Dermis blood vessel endothelial cell (primary cell): Measurements from ENCODE around the gene PPP1R37. TPM values are rescaled to one million over a fixed set of nuclear protein-coding genes. Genes with fewer than 3 reads are reported as not detected.

ENCODE experiments used
- DNase-seq: peaks from one replicate; pipeline ENCODE4 v3.0.0; 2010
- total RNA-seq: library from RNA; depleted of rRNA; stranded (reverse); fragments of >200 nt; gene quantifications from 2 replicates; pipeline ENCODE4 v1.2.3, GENCODE V29; 2014

The PPP1R37 gene
- total RNA-seq, 1 donor from 2014 or later = 39.7 TPM

DNA sequence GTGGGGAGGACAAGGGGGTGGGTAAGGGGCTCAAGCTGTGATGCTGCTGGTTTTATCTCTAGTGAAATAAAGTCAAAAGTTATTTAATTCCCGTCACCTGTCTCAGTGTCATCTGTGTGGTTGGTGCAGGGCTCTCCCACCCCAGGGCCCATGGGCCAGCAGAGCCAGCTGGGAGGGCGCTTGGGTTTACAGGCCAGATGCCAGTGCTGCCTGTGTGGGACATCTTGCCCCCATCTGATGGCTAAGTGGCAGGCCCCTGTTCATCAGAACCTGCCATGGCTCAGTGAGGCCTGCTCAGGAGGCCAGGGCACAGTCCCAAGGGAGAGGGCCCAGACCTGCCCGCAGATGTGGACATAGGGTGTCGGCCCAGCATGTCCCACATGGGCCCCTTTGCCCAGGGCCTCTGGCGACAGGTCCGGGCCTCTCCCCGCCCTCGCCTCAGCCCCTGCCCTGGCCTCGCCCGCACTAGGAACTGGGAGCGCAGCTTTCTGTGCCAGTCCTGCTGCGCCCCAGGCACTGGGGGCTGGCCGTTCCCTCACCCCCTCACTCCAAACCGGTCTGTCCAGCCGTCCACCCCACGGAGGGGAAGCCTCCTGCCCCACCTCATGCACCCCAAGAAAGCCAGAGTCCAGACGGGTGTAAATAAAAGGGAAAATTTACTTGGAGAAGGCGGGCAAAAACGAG is 22.0 kb upstream of the PPP1R37 start:
- DNase-seq = no peak

DNA sequence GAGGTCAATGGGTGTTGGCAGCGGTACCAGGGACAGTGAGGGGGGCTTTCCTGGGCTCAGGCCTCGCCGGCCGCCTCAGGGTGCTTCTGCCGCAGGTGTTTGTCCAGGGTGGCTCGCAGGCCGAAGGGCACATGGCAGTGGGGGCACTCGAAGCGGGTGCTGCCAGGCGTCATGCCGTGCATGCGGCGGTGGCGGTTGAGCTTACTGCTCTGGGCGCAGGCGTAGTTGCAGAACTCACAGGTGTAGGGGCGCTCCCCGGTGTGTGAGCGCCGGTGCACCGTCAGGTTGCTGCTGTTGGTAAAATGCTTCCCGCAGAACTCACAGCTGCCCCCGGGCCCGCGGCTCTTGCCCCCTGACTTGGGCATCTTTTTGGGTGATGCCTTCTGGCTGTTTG is 21.4 kb upstream of the PPP1R37 start:
- DNase-seq = no peak

DNA sequence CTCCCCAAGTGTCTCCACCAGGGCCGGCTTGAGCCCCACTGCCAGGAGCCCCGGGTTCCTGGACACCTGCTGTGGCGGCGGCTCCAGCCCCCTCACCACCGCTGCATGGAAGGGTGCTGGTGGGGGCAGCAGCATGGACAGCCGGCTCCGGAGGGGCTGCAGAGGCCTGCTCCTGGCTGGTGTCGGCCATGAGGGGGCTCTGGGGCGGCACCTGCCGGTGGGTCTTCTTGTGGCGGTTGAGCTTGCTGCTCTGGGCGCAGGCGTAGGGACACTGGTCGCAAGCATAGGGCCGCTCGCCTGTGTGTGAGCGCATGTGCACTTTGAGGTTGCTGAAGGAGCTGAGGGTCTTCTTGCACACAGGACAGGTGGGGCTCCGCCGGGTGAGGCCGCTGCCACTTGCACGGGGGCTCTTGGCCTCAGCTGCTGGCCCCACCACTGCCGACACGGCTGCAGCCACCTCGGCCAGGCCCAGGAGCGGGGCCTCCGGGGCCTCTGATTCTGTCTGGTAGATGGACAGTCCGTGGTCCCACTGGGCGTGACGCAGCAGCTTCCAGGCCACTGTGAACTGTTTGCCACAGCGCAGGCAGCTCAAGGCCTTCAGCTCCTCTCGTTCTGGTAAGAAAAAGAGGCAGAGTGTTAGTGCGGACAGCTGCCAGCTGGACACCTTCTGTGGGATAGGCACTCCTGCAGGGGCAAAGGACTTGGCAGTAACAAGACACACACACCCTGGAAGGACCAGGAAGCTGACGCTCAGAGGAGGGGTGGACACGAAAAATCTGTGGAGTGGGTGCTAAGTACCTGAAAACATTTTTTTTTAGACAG is 20.8 kb upstream of the PPP1R37 start:
- no peak for DNase-seq

- DNase-seq = no peak
Observed at GRCh38 chr19:45074744-45075300, 18.2 kb upstream of the PPP1R37 start.

DNA sequence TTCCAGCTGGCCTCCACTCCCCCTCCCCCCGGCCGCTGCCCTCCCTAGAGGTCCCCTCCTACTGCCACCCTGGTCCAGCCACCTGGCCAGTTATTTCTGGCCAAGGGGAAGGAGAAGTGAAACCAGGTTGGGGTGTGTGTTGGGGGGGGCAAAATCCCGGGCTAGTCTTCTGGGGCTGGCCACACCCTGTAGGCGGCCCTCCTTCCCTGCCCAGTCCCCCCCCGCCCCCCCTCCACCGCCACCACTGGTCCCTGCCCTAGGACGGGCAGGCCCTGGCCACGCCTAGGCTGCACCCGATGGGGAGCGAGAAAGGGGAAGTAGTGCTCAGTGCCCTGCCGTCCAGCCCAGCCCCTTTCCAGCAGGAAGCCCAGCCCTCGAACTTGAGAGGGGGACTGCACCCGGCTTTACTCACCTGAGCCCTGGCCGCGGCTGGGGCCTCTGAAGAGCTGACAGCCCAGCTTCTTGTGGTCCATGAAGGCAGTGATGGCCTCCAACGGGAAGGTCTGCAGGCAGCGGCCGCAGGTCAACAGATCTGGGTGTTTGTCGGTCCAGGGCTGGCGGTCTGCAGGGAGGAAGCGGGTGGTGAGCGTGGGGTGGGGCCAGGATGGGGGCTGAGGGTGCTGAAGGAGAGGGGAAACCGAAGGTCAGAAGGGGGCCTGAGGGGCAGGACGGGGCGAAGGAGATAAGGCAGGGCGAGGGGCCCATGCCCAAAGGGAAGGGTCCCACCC is 17.5 kb upstream of the PPP1R37 start:
- peak; percentile 38 for DNase-seq

GRCh38 chr19:45076029-45076850 is 16.7 kb upstream of the PPP1R37 start, which contains the start of gene ZNF296:
TSS of gene ZNF296 (minus strand) at chr19:45076478. CDS start at chr19:45076373, 105 bp downstream.
- peak; percentile 52 for DNase-seq

GRCh38 chr19:45076851-45077730 is 15.9 kb upstream of the PPP1R37 start:
- no peak for DNase-seq

GRCh38 chr19:45078390-45079062 is 14.5 kb upstream of the PPP1R37 start:
- no peak for DNase-seq

- peak; percentile 86 for DNase-seq
Observed at GRCh38 chr19:45079063-45079910, 13.7 kb upstream of the PPP1R37 start, which contains the start of gene GEMIN7. TSS of gene GEMIN7 (plus strand) at chr19:45079260. CDS start at chr19:45090115, 10,855 bp downstream.

GRCh38 chr19:45079911-45080370 is 13.0 kb upstream of the PPP1R37 start:
- DNase-seq = no peak

DNA sequence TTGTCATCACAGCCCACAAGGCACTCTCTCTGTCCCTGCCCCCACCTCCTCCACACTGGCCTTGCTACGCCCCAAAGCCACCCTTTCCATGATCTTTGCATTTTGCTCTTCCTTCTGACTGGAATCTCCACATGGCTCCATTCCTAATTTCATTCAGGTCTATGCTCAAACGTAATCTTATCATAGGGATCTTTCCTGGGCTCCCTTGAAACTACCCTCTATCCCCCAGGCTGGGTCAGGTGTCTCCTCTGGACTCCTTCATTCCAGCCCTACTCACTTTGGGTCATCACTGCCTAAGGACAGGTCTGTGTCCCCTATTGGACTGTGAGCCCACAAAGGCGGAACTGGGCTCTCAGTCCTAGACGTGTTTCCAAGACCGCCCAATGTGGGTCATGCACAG is 10.8 kb upstream of the PPP1R37 start:
- DNase-seq = no peak

DNA sequence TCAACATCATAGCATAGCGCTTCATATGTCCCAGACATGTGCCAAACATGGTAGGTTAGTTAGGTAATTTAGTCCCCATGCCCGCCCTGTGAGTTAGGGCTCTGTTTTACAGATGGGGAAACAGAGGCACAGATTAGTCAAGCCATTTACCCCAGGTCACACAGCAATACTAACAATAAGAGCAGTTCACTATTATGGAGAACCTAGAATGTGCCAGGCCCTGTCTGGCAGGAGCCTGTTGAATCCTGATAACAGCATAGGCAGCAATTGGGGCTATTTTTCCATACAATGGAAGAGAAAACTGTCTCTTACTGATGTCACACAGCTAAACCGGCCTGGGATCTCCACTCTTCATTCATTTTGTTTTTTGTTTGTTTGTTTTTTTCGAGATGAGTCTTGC is 6.5 kb upstream of the PPP1R37 start:
- DNase-seq = no peak

GRCh38 chr19:45087531-45087930 is 5.4 kb upstream of the PPP1R37 start:
- DNase-seq = no peak

DNA sequence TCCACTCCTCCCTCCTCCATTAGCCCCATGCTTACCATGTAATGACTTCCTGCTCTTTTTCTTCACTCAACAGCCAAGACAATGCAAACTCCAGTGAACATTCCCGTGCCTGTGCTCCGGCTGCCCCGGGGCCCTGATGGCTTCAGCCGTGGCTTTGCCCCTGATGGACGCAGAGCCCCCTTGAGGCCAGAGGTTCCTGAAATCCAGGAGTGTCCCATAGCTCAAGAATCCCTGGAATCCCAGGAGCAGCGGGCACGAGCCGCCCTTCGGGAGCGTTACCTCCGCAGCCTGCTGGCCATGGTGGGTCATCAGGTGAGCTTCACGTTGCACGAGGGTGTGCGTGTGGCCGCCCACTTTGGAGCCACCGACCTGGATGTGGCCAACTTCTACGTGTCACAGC is 2.9 kb upstream of the PPP1R37 start:
- no peak for DNase-seq

- DNase-seq = no peak
Observed at GRCh38 chr19:45090606-45091005, 2.4 kb upstream of the PPP1R37 start.

- peak; percentile 100 for DNase-seq
Observed at GRCh38 chr19:45091031-45091923, 1.7 kb upstream of the PPP1R37 start.

GRCh38 chr19:45094137-45094536 is 1.2 kb downstream of the PPP1R37 start:
- no peak for DNase-seq

DNA sequence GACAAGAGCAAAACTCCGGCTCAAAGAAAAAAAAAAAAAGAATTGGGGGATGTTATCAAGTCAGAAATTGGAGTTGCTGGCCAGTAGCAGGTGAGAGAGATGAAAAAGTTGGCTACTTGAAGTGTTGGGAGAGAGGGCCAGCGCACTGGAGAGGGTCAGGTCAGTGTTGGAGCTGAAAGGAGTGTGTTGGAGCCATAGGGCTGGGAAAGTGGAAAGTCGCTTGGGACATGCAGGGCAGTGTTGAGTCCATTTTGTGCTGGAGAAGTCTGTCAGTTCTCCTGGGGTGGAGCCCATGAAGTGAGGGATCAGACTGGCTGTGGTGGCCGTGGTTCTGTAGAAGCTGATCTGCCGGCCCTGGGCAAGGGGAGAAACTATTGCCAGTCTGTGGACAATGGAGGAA is 1.7 kb downstream of the PPP1R37 start:
- DNase-seq = no peak
